ENCODE results near the gene TREML2.

TREML2 gene

DNA sequence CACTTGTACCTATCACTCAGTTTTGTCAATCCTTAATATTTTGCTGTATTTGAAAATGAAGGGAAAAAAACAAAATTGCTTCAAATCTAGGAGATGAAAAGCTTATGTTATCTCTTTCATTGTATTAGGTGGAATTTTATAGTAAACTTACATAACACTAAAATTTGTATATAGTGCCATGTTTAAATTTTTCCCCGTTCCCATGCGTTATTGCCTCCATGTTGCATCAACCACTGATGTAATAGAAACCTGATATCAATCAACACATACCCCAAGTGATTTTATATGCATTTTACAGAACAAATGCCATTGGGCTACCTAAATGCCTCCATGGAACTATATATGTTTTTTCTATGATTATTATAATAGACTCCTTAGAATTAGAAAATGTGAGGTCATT is 23.3 kb downstream of the TREML2 start:
- TF ChIP-seq, protein P1, sequence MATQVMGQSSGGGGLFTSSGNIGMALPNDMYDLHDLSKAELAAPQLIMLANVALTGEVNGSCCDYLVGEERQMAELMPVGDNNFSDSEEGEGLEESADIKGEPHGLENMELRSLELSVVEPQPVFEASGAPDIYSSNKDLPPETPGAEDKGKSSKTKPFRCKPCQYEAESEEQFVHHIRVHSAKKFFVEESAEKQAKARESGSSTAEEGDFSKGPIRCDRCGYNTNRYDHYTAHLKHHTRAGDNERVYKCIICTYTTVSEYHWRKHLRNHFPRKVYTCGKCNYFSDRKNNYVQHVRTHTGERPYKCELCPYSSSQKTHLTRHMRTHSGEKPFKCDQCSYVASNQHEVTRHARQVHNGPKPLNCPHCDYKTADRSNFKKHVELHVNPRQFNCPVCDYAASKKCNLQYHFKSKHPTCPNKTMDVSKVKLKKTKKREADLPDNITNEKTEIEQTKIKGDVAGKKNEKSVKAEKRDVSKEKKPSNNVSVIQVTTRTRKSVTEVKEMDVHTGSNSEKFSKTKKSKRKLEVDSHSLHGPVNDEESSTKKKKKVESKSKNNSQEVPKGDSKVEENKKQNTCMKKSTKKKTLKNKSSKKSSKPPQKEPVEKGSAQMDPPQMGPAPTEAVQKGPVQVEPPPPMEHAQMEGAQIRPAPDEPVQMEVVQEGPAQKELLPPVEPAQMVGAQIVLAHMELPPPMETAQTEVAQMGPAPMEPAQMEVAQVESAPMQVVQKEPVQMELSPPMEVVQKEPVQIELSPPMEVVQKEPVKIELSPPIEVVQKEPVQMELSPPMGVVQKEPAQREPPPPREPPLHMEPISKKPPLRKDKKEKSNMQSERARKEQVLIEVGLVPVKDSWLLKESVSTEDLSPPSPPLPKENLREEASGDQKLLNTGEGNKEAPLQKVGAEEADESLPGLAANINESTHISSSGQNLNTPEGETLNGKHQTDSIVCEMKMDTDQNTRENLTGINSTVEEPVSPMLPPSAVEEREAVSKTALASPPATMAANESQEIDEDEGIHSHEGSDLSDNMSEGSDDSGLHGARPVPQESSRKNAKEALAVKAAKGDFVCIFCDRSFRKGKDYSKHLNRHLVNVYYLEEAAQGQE (IDR thresholded peaks at IDR 0.05; ENCODE audit: low read depth) = no peak
- no peak for TF ChIP-seq EP300 (IDR thresholded peaks at IDR 0.05; ENCODE audit: borderline replicate concordance)
- TF ChIP-seq TAF1 (IDR thresholded peaks at IDR 0.05; ENCODE audit: low read depth) = no peak
- no peak for TF ChIP-seq FOXM1 (IDR thresholded peaks at IDR 0.05; ENCODE audit: borderline replicate concordance, low read depth)
- no peak for TF ChIP-seq NFIC (IDR thresholded peaks at IDR 0.05)
- no peak for TF ChIP-seq YY1 (IDR thresholded peaks at IDR 0.05; ENCODE audit: low read depth)
- no peak for TF ChIP-seq TEAD4 (IDR thresholded peaks at IDR 0.05)

DNA sequence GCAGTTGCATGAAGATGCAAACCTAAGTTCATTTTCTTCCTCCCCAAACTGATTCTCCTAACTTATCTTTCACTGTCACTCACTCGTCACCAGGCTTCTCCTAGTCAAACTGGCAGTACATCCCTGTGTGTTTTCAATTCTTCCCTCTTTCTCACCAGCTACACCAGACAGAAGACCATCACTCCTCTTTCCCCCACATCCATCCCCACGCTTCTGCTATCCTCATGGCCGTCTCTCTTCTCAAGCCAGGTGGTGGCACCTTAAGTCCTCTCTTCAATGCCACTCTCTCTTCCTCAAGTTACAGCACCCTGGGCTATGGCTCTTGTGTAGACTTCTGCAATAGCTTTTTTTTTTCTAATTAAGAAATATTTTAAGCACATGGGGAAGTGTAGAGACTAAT is 23.7 kb downstream of the TREML2 start:
- no peak for TF ChIP-seq TEAD4 (IDR thresholded peaks at IDR 0.05)
- no peak for TF ChIP-seq EGR1 (IDR thresholded peaks at IDR 0.05)
- TF ChIP-seq TCF12 (IDR thresholded peaks at IDR 0.05; ENCODE audit: low read depth) = no peak
- TF ChIP-seq, protein P1 (IDR thresholded peaks at IDR 0.05; ENCODE audit: low read depth) = no peak
- TF ChIP-seq YY1 (IDR thresholded peaks at IDR 0.05; ENCODE audit: low read depth) = no peak
- no peak for TF ChIP-seq CREB1 (IDR thresholded peaks at IDR 0.05; ENCODE audit: low read depth)
- no peak for TF ChIP-seq FOXM1 (IDR thresholded peaks at IDR 0.05; ENCODE audit: borderline replicate concordance, low read depth)
- TF ChIP-seq TAF1 (IDR thresholded peaks at IDR 0.05; ENCODE audit: low read depth) = no peak
- TF ChIP-seq EP300 (IDR thresholded peaks at IDR 0.05; ENCODE audit: borderline replicate concordance) = no peak
- no peak for TF ChIP-seq ZBTB7A (IDR thresholded peaks at IDR 0.05; ENCODE audit: low read depth)
- no peak for TF ChIP-seq CEBPB (IDR thresholded peaks at IDR 0.05)
- no peak for TF ChIP-seq RAD21 (IDR thresholded peaks at IDR 0.05; ENCODE audit: low read depth)
- TF ChIP-seq, protein P2, sequence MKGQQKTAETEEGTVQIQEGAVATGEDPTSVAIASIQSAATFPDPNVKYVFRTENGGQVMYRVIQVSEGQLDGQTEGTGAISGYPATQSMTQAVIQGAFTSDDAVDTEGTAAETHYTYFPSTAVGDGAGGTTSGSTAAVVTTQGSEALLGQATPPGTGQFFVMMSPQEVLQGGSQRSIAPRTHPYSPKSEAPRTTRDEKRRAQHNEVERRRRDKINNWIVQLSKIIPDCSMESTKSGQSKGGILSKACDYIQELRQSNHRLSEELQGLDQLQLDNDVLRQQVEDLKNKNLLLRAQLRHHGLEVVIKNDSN (IDR thresholded peaks at IDR 0.05) = no peak
- TF ChIP-seq, protein P3, sequence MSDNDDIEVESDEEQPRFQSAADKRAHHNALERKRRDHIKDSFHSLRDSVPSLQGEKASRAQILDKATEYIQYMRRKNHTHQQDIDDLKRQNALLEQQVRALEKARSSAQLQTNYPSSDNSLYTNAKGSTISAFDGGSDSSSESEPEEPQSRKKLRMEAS (IDR thresholded peaks at IDR 0.05) = no peak
- no peak for TF ChIP-seq NFIC (IDR thresholded peaks at IDR 0.05)

DNA sequence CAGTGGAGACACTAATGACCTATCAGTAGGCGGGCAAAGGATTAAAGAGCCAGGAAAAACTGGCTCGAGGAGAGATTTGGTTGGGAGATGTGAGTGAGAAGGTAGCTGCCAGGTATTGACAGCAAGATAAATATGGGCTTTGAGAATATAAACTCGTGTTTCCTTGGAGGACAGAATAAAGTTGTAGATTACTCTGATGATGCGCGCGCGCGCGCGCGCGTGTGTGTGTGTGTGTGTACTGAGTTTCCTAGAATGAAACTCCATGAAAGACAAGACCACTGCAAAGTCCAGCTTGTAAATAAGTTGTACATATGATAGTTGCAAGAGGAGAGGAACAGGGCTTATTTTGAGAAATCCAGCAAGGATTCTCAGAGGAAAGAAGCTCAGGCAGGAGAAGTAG is 24.8 kb downstream of the TREML2 start:
- TF ChIP-seq ZBTB7A (IDR thresholded peaks at IDR 0.05; ENCODE audit: low read depth) = no peak
- TF ChIP-seq TAF1 (IDR thresholded peaks at IDR 0.05; ENCODE audit: low read depth) = no peak
- TF ChIP-seq, protein P3 (IDR thresholded peaks at IDR 0.05) = no peak
- no peak for TF ChIP-seq CREB1 (IDR thresholded peaks at IDR 0.05; ENCODE audit: low read depth)
- TF ChIP-seq FOXM1 (IDR thresholded peaks at IDR 0.05; ENCODE audit: borderline replicate concordance, low read depth) = no peak
- no peak for TF ChIP-seq NFIC (IDR thresholded peaks at IDR 0.05)
- TF ChIP-seq, protein P2 (IDR thresholded peaks at IDR 0.05) = no peak

DNA sequence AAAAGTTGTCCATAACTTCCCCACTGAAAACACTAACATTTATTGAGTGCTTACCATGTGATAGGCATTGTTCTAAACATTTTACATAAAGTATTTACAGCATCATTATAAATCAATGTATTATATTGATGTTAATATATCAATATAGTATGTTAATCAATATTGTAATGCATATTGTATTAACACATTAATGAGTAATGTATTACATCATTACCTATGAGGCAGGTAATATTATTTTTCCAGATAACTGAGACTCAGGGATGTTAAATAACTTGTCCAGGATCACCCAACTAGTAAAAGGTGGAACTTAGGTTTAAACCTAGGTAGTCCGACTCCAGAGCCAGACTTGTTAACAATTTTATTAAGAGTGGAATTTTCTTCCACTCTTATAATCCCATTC is 25.9 kb downstream of the TREML2 start:
- TF ChIP-seq EP300 (IDR thresholded peaks at IDR 0.05; ENCODE audit: borderline replicate concordance) (no peak), CEBPB (IDR thresholded peaks at IDR 0.05) (no peak), YY1 (IDR thresholded peaks at IDR 0.05; ENCODE audit: low read depth) (no peak), CREB1 (IDR thresholded peaks at IDR 0.05; ENCODE audit: low read depth) (no peak), EGR1 (IDR thresholded peaks at IDR 0.05) (no peak), NFIC (IDR thresholded peaks at IDR 0.05) (no peak), ZBTB7A (IDR thresholded peaks at IDR 0.05; ENCODE audit: low read depth) (no peak), TCF12 (IDR thresholded peaks at IDR 0.05; ENCODE audit: low read depth) (no peak), RAD21 (IDR thresholded peaks at IDR 0.05; ENCODE audit: low read depth) (no peak), TAF1 (IDR thresholded peaks at IDR 0.05; ENCODE audit: low read depth) (no peak), TEAD4 (IDR thresholded peaks at IDR 0.05) (no peak), FOXM1 (IDR thresholded peaks at IDR 0.05; ENCODE audit: borderline replicate concordance, low read depth) (no peak)
- TF ChIP-seq, protein P1 (IDR thresholded peaks at IDR 0.05; ENCODE audit: low read depth) = no peak
- TF ChIP-seq, protein P2 (IDR thresholded peaks at IDR 0.05) = no peak
- TF ChIP-seq, protein P3 (IDR thresholded peaks at IDR 0.05) = no peak

Data from Ishikawa (cell line).